ENCODE measurements around the gene TCTN1. TPM values are rescaled to one million over a fixed set of nuclear protein-coding genes. Genes with fewer than 3 reads are reported as not detected.

Gene TCTN1
- total and polyA plus RNA-seq, 2 of the 13 experiments (the other 11 are each of a cell fraction or from before 2014, with no cell fraction given), result 13.6 to 16.0 TPM

DNA sequence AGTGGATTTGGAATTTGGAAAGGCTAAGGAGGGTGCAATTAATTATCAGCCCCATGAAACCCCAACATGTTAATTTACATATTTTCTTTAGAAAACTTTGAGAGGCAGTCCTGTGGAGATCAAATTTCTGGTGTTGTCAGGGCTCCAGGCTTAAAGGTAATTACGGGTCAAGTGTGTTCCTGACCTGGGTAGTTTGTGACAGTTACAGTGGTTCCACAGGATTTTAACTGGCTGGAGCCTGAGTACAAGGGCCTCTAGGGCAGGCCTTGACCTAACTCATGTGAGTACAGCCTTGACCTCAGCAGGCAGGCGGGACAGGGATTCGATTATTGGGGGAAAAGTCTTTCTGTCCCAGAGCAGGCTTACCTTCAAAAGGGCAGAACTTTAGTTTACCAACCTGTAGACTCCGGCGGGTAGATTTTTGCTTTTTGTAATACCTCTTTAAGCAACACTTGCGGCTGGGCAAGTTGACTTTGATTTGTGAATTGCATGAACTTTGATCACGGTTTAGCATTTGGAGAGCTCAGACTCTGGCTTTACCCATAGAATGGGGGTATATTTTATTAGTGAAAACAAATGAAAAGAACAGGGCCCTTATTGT, 22.4 kb upstream of the TCTN1 start (continued):
- TF ChIP-seq, protein P1, sequence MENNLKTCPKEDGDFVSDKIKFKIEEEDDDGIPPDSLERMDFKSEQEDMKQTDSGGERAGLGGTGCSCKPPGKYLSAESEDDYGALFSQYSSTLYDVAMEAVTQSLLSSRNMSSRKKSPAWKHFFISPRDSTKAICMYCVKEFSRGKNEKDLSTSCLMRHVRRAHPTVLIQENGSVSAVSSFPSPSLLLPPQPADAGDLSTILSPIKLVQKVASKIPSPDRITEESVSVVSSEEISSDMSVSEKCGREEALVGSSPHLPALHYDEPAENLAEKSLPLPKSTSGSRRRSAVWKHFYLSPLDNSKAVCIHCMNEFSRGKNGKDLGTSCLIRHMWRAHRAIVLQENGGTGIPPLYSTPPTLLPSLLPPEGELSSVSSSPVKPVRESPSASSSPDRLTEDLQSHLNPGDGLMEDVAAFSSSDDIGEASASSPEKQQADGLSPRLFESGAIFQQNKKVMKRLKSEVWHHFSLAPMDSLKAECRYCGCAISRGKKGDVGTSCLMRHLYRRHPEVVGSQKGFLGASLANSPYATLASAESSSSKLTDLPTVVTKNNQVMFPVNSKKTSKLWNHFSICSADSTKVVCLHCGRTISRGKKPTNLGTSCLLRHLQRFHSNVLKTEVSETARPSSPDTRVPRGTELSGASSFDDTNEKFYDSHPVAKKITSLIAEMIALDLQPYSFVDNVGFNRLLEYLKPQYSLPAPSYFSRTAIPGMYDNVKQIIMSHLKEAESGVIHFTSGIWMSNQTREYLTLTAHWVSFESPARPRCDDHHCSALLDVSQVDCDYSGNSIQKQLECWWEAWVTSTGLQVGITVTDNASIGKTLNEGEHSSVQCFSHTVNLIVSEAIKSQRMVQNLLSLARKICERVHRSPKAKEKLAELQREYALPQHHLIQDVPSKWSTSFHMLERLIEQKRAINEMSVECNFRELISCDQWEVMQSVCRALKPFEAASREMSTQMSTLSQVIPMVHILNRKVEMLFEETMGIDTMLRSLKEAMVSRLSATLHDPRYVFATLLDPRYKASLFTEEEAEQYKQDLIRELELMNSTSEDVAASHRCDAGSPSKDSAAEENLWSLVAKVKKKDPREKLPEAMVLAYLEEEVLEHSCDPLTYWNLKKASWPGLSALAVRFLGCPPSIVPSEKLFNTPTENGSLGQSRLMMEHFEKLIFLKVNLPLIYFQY (CRISPR knock-in tag; IDR thresholded peaks at IDR 0.05; ENCODE audit: borderline replicate concordance), result no peak; the same call in 1 of the 2 replicates
- TF ChIP-seq ZNF343 (CRISPR knock-in tag; IDR thresholded peaks at IDR 0.05), result no peak
- no peak for TF ChIP-seq PHF5A (CRISPR knock-in tag; IDR thresholded peaks at IDR 0.05; ENCODE audit: low read depth, unreplicated experiment)
- TF ChIP-seq ZFP36L2 (CRISPR knock-in tag; IDR thresholded peaks at IDR 0.05), result no peak
- TF ChIP-seq MATR3 (CRISPR knock-in tag; IDR thresholded peaks at IDR 0.05), result no peak
- 0 out of 2 replicates have a peak, but pooled peaks have one; percentile 45 for TF ChIP-seq ZNF143 (CRISPR knock-in tag; IDR thresholded peaks at IDR 0.05)
- TF ChIP-seq, protein P2, sequence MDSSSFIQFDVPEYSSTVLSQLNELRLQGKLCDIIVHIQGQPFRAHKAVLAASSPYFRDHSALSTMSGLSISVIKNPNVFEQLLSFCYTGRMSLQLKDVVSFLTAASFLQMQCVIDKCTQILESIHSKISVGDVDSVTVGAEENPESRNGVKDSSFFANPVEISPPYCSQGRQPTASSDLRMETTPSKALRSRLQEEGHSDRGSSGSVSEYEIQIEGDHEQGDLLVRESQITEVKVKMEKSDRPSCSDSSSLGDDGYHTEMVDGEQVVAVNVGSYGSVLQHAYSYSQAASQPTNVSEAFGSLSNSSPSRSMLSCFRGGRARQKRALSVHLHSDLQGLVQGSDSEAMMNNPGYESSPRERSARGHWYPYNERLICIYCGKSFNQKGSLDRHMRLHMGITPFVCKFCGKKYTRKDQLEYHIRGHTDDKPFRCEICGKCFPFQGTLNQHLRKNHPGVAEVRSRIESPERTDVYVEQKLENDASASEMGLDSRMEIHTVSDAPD (CRISPR knock-in tag; IDR thresholded peaks at IDR 0.05), result no peak
- no peak for TF ChIP-seq ZNF761 (CRISPR knock-in tag; conservative IDR thresholded peaks at IDR 0.05)
- TF ChIP-seq ZNF577 (CRISPR knock-in tag; IDR thresholded peaks at IDR 0.05; ENCODE audit: borderline replicate concordance, low read depth), result no peak
- TF ChIP-seq, protein P3, sequence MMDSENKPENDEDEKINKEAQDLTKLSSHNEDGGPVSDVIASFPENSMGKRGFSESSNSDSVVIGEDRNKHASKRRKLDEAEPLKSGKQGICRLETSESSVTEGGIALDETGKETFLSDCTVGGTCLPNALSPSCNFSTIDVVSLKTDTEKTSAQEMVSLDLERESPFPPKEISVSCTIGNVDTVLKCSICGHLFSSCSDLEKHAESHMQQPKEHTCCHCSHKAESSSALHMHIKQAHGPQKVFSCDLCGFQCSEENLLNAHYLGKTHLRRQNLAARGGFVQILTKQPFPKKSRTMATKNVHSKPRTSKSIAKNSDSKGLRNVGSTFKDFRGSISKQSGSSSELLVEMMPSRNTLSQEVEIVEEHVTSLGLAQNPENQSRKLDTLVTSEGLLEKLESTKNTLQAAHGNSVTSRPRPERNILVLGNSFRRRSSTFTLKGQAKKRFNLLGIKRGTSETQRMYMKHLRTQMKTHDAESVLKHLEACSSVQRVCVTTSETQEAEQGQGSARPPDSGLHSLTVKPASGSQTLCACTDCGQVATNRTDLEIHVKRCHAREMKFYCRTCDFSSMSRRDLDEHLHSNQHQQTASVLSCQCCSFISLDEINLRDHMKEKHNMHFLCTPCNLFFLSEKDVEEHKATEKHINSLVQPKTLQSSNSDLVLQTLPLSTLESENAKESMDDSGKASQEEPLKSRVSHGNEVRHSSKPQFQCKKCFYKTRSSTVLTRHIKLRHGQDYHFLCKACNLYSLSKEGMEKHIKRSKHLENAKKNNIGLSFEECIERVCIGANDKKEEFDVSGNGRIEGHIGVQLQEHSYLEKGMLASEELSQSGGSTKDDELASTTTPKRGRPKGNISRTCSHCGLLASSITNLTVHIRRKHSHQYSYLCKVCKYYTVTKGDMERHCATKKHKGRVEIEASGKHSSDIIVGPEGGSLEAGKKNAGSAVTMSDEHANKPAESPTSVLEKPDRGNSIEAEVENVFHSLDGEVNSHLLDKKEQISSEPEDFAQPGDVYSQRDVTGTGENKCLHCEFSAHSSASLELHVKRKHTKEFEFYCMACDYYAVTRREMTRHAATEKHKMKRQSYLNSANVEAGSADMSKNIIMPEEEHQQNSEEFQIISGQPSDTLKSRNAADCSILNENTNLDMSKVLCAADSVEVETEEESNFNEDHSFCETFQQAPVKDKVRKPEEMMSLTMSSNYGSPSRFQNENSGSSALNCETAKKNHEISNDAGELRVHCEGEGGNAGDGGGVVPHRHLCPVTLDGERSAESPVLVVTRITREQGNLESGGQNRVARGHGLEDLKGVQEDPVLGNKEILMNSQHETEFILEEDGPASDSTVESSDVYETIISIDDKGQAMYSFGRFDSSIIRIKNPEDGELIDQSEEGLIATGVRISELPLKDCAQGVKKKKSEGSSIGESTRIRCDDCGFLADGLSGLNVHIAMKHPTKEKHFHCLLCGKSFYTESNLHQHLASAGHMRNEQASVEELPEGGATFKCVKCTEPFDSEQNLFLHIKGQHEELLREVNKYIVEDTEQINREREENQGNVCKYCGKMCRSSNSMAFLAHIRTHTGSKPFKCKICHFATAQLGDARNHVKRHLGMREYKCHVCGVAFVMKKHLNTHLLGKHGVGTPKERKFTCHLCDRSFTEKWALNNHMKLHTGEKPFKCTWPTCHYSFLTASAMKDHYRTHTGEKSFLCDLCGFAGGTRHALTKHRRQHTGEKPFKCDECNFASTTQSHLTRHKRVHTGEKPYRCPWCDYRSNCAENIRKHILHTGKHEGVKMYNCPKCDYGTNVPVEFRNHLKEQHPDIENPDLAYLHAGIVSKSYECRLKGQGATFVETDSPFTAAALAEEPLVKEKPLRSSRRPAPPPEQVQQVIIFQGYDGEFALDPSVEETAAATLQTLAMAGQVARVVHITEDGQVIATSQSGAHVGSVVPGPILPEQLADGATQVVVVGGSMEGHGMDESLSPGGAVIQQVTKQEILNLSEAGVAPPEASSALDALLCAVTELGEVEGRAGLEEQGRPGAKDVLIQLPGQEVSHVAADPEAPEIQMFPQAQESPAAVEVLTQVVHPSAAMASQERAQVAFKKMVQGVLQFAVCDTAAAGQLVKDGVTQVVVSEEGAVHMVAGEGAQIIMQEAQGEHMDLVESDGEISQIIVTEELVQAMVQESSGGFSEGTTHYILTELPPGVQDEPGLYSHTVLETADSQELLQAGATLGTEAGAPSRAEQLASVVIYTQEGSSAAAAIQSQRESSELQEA (CRISPR knock-in tag; IDR thresholded peaks at IDR 0.05; ENCODE audit: not compliant biosample characterization), result no peak
- TF ChIP-seq, protein P4, sequence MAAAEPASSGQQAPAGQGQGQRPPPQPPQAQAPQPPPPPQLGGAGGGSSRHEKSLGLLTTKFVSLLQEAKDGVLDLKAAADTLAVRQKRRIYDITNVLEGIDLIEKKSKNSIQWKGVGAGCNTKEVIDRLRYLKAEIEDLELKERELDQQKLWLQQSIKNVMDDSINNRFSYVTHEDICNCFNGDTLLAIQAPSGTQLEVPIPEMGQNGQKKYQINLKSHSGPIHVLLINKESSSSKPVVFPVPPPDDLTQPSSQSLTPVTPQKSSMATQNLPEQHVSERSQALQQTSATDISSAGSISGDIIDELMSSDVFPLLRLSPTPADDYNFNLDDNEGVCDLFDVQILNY (CRISPR knock-in tag; conservative IDR thresholded peaks at IDR 0.05), result no peak
- TF ChIP-seq CEBPG (CRISPR knock-in tag; IDR thresholded peaks at IDR 0.05), result peak; percentile 50
- TF ChIP-seq ZNF567 (CRISPR knock-in tag; IDR thresholded peaks at IDR 0.05; ENCODE audit: borderline replicate concordance), result no peak
- TF ChIP-seq GABPB1 (CRISPR knock-in tag; IDR thresholded peaks at IDR 0.05), result no peak
